ENCODE data around the gene WBP1. TPM values are rescaled to one million over a fixed set of nuclear protein-coding genes. Genes with fewer than 3 reads are reported as not detected.
"Not testable (repeated sequence)": the region's sequence is repeated elsewhere in the genome, so short reads cannot be mapped to it uniquely, and the experiment has no call there.

WBP1 gene
- total RNA-seq, 1 donor from 2014 or later, result 31.1 TPM

DNA sequence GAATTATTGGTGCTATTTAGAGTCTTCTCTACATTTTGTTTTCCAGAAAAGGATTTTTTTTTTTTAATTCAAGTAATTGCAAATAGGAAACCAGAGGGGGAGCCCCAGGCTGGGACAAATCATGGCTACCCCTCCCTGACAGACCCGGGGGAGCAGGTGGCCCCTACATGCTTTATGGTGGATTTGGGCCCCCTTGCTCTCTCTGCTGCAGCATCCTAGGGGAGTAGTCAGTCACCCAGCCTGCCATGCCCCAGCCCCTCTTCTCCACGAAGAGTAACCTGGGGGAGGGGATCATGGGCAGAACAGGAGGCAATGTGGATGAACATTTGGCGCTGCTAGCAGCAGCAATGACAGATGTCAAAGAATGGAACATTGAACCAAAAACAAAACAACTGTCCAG lies 41.5 kb upstream of the WBP1 start:
- no peaks in the 10 kb centered on the region for H3K27me3 ChIP-seq (ENCODE audit: control insufficient read depth, insufficient read depth, low read length)
- H3K36me3 ChIP-seq (ENCODE audit: control insufficient read depth, insufficient read depth, low read length), result no peaks in the 10 kb centered on the region
- TF ChIP-seq, protein P1, sequence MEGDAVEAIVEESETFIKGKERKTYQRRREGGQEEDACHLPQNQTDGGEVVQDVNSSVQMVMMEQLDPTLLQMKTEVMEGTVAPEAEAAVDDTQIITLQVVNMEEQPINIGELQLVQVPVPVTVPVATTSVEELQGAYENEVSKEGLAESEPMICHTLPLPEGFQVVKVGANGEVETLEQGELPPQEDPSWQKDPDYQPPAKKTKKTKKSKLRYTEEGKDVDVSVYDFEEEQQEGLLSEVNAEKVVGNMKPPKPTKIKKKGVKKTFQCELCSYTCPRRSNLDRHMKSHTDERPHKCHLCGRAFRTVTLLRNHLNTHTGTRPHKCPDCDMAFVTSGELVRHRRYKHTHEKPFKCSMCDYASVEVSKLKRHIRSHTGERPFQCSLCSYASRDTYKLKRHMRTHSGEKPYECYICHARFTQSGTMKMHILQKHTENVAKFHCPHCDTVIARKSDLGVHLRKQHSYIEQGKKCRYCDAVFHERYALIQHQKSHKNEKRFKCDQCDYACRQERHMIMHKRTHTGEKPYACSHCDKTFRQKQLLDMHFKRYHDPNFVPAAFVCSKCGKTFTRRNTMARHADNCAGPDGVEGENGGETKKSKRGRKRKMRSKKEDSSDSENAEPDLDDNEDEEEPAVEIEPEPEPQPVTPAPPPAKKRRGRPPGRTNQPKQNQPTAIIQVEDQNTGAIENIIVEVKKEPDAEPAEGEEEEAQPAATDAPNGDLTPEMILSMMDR (IDR thresholded peaks at IDR 0.05; ENCODE audit: insufficient read depth, low read length, severe bottlenecking), result no peak
- DNase-seq (ENCODE audit: low read depth), result no peak
- no peak overlapping the region for H3K4me3 ChIP-seq (ENCODE audit: low read depth, low read length)
- FAIRE-seq, result no peak

DNA sequence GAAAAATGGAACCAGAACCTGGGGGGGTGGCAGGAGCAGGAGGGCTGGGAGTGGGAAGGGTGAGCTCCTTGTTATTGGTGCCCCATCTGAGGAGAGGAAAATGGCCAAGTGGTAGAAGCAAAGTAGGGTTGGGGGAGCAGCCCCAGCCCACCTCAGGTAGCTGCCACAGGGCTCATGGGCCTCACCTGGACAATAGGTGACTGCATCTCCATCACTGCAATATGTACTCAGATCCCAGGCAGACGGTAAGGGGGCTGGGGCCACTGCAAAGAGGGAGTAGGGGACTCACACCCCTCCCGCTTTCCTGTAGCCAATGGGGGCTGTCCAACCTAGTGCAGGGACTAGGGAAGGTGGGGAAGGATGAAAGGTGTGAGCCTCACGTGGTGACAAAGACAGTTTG lies 41.0 kb upstream of the WBP1 start:
- DNase-seq (ENCODE audit: low read depth), result no peak
- no peaks in the 10 kb centered on the region for H3K27me3 ChIP-seq (ENCODE audit: control insufficient read depth, insufficient read depth, low read length)
- no peaks in the 10 kb centered on the region for H3K36me3 ChIP-seq (ENCODE audit: control insufficient read depth, insufficient read depth, low read length)
- H3K4me3 ChIP-seq (ENCODE audit: low read depth, low read length), result no peak overlapping the region
- TF ChIP-seq, protein P1 (IDR thresholded peaks at IDR 0.05; ENCODE audit: insufficient read depth, low read length, severe bottlenecking), result no peak
- no peak for FAIRE-seq

DNA sequence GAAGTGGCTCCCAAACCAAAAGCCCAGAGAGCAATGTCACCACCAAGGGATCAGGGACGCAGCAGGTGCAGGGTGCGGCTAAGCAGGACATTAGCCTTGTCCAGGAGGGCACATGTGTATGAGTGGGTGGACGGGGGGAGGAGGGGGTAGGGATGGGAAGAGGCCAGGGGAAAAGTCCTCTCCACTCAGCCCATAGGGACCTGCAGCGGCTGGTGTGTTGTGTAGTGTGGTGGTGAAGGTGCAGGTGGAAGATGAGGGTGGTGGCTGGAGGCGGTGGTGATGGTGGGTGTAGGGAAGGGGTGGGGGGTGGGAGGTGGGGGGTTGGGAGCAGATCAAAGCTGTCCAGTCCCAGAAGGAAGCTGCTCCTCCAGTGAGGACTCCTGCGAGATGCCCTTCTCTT lies 40.5 kb upstream of the WBP1 start:
- no peak overlapping the region for H3K4me3 ChIP-seq (ENCODE audit: low read depth, low read length)
- no peaks in the 10 kb centered on the region for H3K36me3 ChIP-seq (ENCODE audit: control insufficient read depth, insufficient read depth, low read length)
- no peaks in the 10 kb centered on the region for H3K27me3 ChIP-seq (ENCODE audit: control insufficient read depth, insufficient read depth, low read length)
- no peak for DNase-seq (ENCODE audit: low read depth)
- TF ChIP-seq, protein P1 (IDR thresholded peaks at IDR 0.05; ENCODE audit: insufficient read depth, low read length, severe bottlenecking), result no peak
- no peak for FAIRE-seq

DNA sequence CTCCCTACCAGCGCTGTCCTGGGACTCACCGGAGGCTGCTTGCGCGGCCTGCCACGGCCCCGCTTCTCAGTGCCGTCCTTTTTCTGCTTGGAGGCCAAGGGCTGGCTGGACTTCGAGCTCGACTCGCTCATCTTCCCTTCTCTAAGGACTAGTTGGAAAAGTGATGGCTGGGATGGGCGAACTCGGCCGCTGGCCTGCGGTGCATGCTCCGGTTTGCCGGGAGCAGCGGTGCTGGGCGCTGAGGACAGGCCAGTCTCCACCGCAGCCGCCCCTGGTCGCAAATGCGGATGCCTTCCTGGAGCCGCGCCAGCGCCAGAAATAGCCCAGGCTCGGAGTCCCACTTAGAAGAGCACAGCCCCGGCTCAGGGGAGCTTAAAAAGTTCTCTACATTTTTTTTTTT lies 39.9 kb upstream of the WBP1 start:
- TF ChIP-seq, protein P1 (IDR thresholded peaks at IDR 0.05; ENCODE audit: insufficient read depth, low read length, severe bottlenecking), result no peak
- H3K4me3 ChIP-seq (ENCODE audit: low read depth, low read length), result no peak overlapping the region
- FAIRE-seq (no peak), DNase-seq (ENCODE audit: low read depth) (no peak)
- no peaks in the 10 kb centered on the region for H3K36me3 ChIP-seq (ENCODE audit: control insufficient read depth, insufficient read depth, low read length)
- no peaks in the 10 kb centered on the region for H3K27me3 ChIP-seq (ENCODE audit: control insufficient read depth, insufficient read depth, low read length)

DNA sequence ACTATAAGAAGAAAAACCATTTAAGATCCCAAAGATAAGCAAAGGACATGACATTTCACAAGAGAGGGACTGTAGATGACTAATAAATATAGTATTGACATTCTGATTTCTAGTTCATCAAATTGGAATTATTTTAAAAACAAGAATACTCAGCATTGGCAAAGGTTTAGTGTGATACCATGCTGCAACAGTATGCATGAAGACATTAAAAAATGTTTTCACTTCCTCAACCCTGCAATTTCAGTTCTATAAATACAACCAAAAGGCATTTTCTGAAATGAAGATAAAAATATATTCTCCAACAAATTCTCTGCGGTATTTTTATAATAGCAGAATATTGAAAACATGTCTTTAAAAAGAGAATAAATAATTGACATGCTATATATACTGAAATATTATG lies 38.9 kb upstream of the WBP1 start:
- DNase-seq (ENCODE audit: low read depth) (no peak), FAIRE-seq (no peak)
- Histone ChIP-seq H3K4me3 (ENCODE audit: low read depth, low read length) (no peak overlapping the region), H3K36me3 (ENCODE audit: control insufficient read depth, insufficient read depth, low read length) (no peaks in the 10 kb centered on the region), H3K27me3 (ENCODE audit: control insufficient read depth, insufficient read depth, low read length) (no peaks in the 10 kb centered on the region)
- TF ChIP-seq, protein P1 (IDR thresholded peaks at IDR 0.05; ENCODE audit: insufficient read depth, low read length, severe bottlenecking), result no peak

DNA sequence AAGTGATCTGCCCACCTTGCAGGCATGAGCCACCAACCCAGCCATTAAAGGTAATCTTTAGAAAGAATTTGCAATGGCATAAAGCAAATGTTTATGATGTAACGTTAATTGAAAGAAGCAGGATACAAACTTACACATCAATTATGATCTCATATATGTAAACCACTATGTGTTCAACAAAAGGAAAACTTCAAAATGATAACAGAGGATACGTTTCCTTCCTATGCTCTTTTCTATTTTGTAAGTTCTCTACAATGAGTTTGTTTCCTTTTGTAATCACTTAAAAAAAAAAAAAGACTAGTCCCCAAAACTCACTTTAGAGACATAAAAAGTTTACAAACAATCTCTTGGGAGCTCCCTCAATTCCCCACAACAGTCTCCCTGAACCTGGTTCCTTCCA lies 38.2 kb upstream of the WBP1 start:
- no peak for DNase-seq (ENCODE audit: low read depth)
- no peaks in the 10 kb centered on the region for H3K36me3 ChIP-seq (ENCODE audit: control insufficient read depth, insufficient read depth, low read length)
- FAIRE-seq, result no peak

DNA sequence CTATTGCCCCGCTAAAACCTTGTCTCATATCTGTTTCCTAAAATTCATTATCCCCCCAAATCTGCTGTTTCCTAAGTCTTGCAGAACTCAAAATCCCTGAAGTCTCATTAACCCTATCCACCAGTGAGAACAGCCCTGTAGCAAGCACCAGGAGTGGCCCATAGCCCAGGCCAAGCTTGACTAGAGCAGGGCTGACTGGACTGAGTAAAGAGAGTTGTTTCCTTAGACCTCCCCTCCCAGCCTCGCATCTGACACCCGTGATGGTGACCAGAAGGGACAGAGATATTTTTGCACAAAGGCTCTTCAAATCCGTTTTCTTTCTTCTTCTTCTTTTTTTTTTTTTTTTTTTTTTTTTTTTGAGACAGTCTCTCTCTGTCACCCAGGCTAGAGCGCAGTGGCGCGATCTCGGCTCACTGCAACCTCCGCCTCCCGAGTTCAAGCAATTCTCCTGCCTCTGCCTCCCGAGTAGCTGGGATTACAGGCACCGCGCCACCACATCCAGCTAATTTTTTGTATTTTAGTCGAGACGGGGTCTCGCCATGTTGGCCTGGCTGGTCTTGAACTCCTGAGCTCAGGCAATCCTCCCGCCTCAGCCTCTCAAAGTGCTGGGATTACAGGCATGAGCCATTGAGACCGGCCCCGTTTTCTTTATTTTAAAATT lies 37.7 kb upstream of the WBP1 start:
- not testable (repeated sequence) for H3K36me3 ChIP-seq (ENCODE audit: control insufficient read depth, insufficient read depth, low read length); DNase-seq (ENCODE audit: low read depth); H3K4me3 ChIP-seq (ENCODE audit: low read depth, low read length); H3K27me3 ChIP-seq (ENCODE audit: control insufficient read depth, insufficient read depth, low read length); FAIRE-seq

More for the DNA sequence above, 38.2 kb upstream of the WBP1 start:
- H3K27me3 ChIP-seq (ENCODE audit: control insufficient read depth, insufficient read depth, low read length), result no peaks in the 10 kb centered on the region
- TF ChIP-seq, protein P1 (IDR thresholded peaks at IDR 0.05; ENCODE audit: insufficient read depth, low read length, severe bottlenecking), result no peak
- no peak overlapping the region for H3K4me3 ChIP-seq (ENCODE audit: low read depth, low read length)
